Stimulated activated CD8-positive, alpha-beta memory T cell treated with anti-CD3 and anti-CD28 coated beads, Interleukin-7, amount 100 ng/mL, for 24 hours (primary cell): ENCODE data around the gene CXorf49.
"Not testable (repeated sequence)": the region's sequence is repeated elsewhere in the genome, so short reads cannot be mapped to it uniquely, and the experiment has no call there.

ENCODE experiments used
- DNase-seq: peaks from one replicate; pipeline ENCODE4 v3.0.0-alpha.2; 2020; ENCODE audit warnings: low read depth

CXorf49 gene

GRCh38 chrX:71718185-71718584, at the start of gene CXorf49:
Gene CXorf49, minus strand, starts transcription at chrX:71718285. Its CDS starts 134 bp downstream, at chrX:71718151.
- not testable (repeated sequence) for DNase-seq

GRCh38 chrX:71767134-71767533, 49.0 kb upstream of the CXorf49 start:
- not testable (repeated sequence) for DNase-seq

GRCh38 chrX:71765613-71766012, 47.5 kb upstream of the CXorf49 start:
- not testable (repeated sequence) for DNase-seq

GRCh38 chrX:71764832-71765231, 46.7 kb upstream of the CXorf49 start:
- DNase-seq = not testable (repeated sequence)

- DNase-seq = not testable (repeated sequence)
These were observed 45.0 kb upstream of the CXorf49 start, which contains the start of gene CXorf49B for GRCh38 chrX:71763049-71763448. Gene CXorf49B, plus strand, starts transcription at chrX:71763349. Its CDS starts 75 bp downstream, at chrX:71763424.

- DNase-seq = not testable (repeated sequence)
These were observed 42.7 kb upstream of the CXorf49 start for GRCh38 chrX:71760688-71761281.

GRCh38 chrX:71720289-71720886, 2.3 kb upstream of the CXorf49 start:
- DNase-seq = not testable (repeated sequence)

- DNase-seq = not testable (repeated sequence)
These were observed 1.1 kb upstream of the CXorf49 start for GRCh38 chrX:71719195-71719594.

GRCh38 chrX:71716323-71716722, 1.8 kb downstream of the CXorf49 start:
- not testable (repeated sequence) for DNase-seq

- not testable (repeated sequence) for DNase-seq
These were observed 2.5 kb downstream of the CXorf49 start for GRCh38 chrX:71715551-71715950.

- DNase-seq = not testable (repeated sequence)
These were observed 4.0 kb downstream of the CXorf49 start for GRCh38 chrX:71714064-71714463.

GRCh38 chrX:71702853-71703252, 15.2 kb downstream of the CXorf49 start:
- DNase-seq = not testable (repeated sequence)

GRCh38 chrX:71699023-71699344, 19.1 kb downstream of the CXorf49 start:
- not testable (repeated sequence) for DNase-seq

GRCh38 chrX:71698299-71699022, 19.6 kb downstream of the CXorf49 start:
- not testable (repeated sequence) for DNase-seq

- not testable (repeated sequence) for DNase-seq
These were observed 20.4 kb downstream of the CXorf49 start for GRCh38 chrX:71697466-71698298.

- DNase-seq = not testable (repeated sequence)
These were observed 21.2 kb downstream of the CXorf49 start for GRCh38 chrX:71696641-71697465.

GRCh38 chrX:71679575-71680207, 38.4 kb downstream of the CXorf49 start:
- no peak for DNase-seq

GRCh38 chrX:71677195-71677594, 40.9 kb downstream of the CXorf49 start:
- not testable (repeated sequence) for DNase-seq

GRCh38 chrX:71676068-71676795, 41.9 kb downstream of the CXorf49 start:
- not testable (repeated sequence) for DNase-seq

GRCh38 chrX:71675636-71676035, 42.4 kb downstream of the CXorf49 start:
- DNase-seq = not testable (repeated sequence)
